HepG2 (cell line): ENCODE results near the gene FAM169A. TPM values are rescaled to one million over a fixed set of nuclear protein-coding genes. Genes with fewer than 3 reads are reported as not detected.
A peak's percentile ranks its signal among the peaks of the same experiment; 100 is the strongest.

ENCODE experiments used
- ARHGAP35 ChIP-seq: sonication (generic); formaldehyde crosslinking; IDR thresholded peaks from 2 replicates; pipeline ENCODE4 v1.9.0; 2022; ENCODE audit warnings: mild to moderate bottlenecking, inconsistent platforms, moderate library complexity, missing genetic modification reagents, borderline replicate concordance
- CREBL2 ChIP-seq: sonication (generic); formaldehyde crosslinking; IDR thresholded peaks from 2 replicates; pipeline ENCODE4 v1.8.1; 2023; ENCODE audit warnings: missing genetic modification reagents, mild to moderate bottlenecking, borderline replicate concordance
- EED ChIP-seq: sonication (generic); formaldehyde crosslinking; IDR thresholded peaks from 2 replicates; pipeline ENCODE4 v1.5.0; 2020; ENCODE audit warnings: mild to moderate bottlenecking, missing genetic modification reagents
- FOXK2 ChIP-seq: fragments of 450-650 bp; IDR thresholded peaks from 2 replicates; pipeline ENCODE4 v1.6.1; 2016
- HOXA9 ChIP-seq: sonication (generic); formaldehyde crosslinking; IDR thresholded peaks from 2 replicates; pipeline ENCODE4 v1.8.1; 2022; ENCODE audit warnings: missing genetic modification reagents, mild to moderate bottlenecking, moderate library complexity, borderline replicate concordance
- HOXD1 ChIP-seq: sonication (generic); formaldehyde crosslinking; IDR thresholded peaks from 2 replicates; pipeline ENCODE4 v1.5.0; 2020; ENCODE audit warnings: missing genetic modification reagents
- JARID2 ChIP-seq: sonication (generic); formaldehyde crosslinking; IDR thresholded peaks from 2 replicates; pipeline ENCODE4 v1.8.1; 2023; ENCODE audit warnings: missing genetic modification reagents, inconsistent platforms; ENCODE audit not compliant: insufficient replicate concordance
- KAT2B ChIP-seq: fragments of 150-350 bp; IDR thresholded peaks from 2 replicates; pipeline ENCODE4 v1.6.1; 2014; ENCODE audit warnings: low read depth, low read length, borderline replicate concordance
- KDM2A ChIP-seq: sonication (generic); formaldehyde crosslinking; IDR thresholded peaks from 2 replicates; pipeline ENCODE4 v1.4.0; 2020; ENCODE audit warnings: low read depth, missing genetic modification reagents, borderline replicate concordance
- KDM5B ChIP-seq: sonication (generic); formaldehyde crosslinking; IDR thresholded peaks from 2 replicates; pipeline ENCODE4 v1.4.0; 2020; ENCODE audit warnings: missing genetic modification reagents, mild to moderate bottlenecking, borderline replicate concordance
- MXD4 ChIP-seq: IDR thresholded peaks from 2 replicates; pipeline ENCODE4 v1.6.1; 2016; ENCODE audit warnings: mild to moderate bottlenecking, missing biosample characterization, missing genetic modification reagents
- NONO ChIP-seq, 2 experiments: fragments of 450-650 bp in 1 of 2; sonication (generic) in 1 of 2; formaldehyde crosslinking in 1 of 2; IDR thresholded peaks in 1 of 2; conservative IDR thresholded peaks in 1 of 2; 2 replicates each; pipeline versions ENCODE4 v1.6.1 to v1.8.0; 2017 to 2022; ENCODE audit warnings: mild to moderate bottlenecking in 1 of 2, missing genetic modification reagents in 1 of 2, moderate library complexity in 1 of 2
- REL ChIP-seq: sonication (generic); formaldehyde crosslinking; conservative IDR thresholded peaks from 2 replicates; pipeline ENCODE4 v1.8.0; 2022; ENCODE audit warnings: mild to moderate bottlenecking, missing genetic modification reagents, moderate library complexity
- ZKSCAN1 ChIP-seq: fragments of 150-350 bp; IDR thresholded peaks from 2 replicates; pipeline ENCODE4 v1.6.1; 2014; ENCODE audit warnings: low read length
- ZMAT3 ChIP-seq: sonication (generic); formaldehyde crosslinking; conservative IDR thresholded peaks from 2 replicates; pipeline ENCODE4 v1.7.0; 2021; ENCODE audit warnings: missing genetic modification reagents
- ZNF12 ChIP-seq: sonication (generic); formaldehyde crosslinking; IDR thresholded peaks from 2 replicates; pipeline ENCODE4 v1.5.0; 2020; ENCODE audit warnings: missing genetic modification reagents
- ZNF17 ChIP-seq: sonication (generic); formaldehyde crosslinking; IDR thresholded peaks from 2 replicates; pipeline ENCODE4 v1.5.0; 2020; ENCODE audit warnings: mild to moderate bottlenecking, missing genetic modification reagents
- ZNF234 ChIP-seq: sonication (generic); formaldehyde crosslinking; conservative IDR thresholded peaks from 2 replicates; pipeline ENCODE4 v1.5.1; 2020; ENCODE audit warnings: mild to moderate bottlenecking, missing genetic modification reagents
- ZNF337 ChIP-seq: sonication (generic); formaldehyde crosslinking; IDR thresholded peaks from 2 replicates; pipeline ENCODE4 v1.5.1; 2020; ENCODE audit warnings: missing genetic modification reagents, low read depth, mild to moderate bottlenecking, borderline replicate concordance
- ZNF382 ChIP-seq: sonication (generic); formaldehyde crosslinking; IDR thresholded peaks from 2 replicates; pipeline ENCODE4 v1.5.0; 2020; ENCODE audit warnings: missing genetic modification reagents, mild to moderate bottlenecking, borderline replicate concordance
- ZNF841 ChIP-seq: sonication (generic); formaldehyde crosslinking; IDR thresholded peaks from 2 replicates; pipeline ENCODE4 v1.8.1; 2023; ENCODE audit warnings: missing genetic modification reagents, borderline replicate concordance
- polyA plus RNA-seq, 8 experiments: library from polyadenylated mRNA; depleted of rRNA in 3 of 8; stranded (reverse) in 7 of 8; unstranded in 1 of 8; fragments of >200 nt; fragmentation: Illumina TruSeq in 4 of 8; extraction: Trizol in 4 of 8; gene quantifications; 2 replicates each; pipeline versions ENCODE4 v1.2.1 to v1.2.3, GENCODE V29; 2011 to 2016; ENCODE audit warnings: low read depth in 4 of 8, missing spikeins in 1 of 8, mixed read lengths in 1 of 8; ENCODE audit not compliant: insufficient read depth in 1 of 8
- total RNA-seq, 5 experiments: library from RNA; depleted of rRNA; stranded (reverse); fragments of >200 nt; fragmentation: Illumina TruSeq; extraction: Trizol; gene quantifications; 2 replicates each; pipeline ENCODE4 v1.2.3, GENCODE V29; 2016; ENCODE audit warnings: low read depth in 1 of 5
- TF ChIP-seq, protein P1 (sequence below): sonication (generic); formaldehyde crosslinking; IDR thresholded peaks from 2 replicates; pipeline ENCODE4 v1.9.0; 2021; ENCODE audit warnings: missing genetic modification reagents, mild to moderate bottlenecking, borderline replicate concordance
- TF ChIP-seq, protein P2 (sequence below): sonication (generic); formaldehyde crosslinking; IDR thresholded peaks from 2 replicates; pipeline ENCODE4 v1.9.0; 2021; ENCODE audit warnings: missing genetic modification reagents, mild to moderate bottlenecking, borderline replicate concordance
- TF ChIP-seq, protein P3 (sequence below): sonication (generic); formaldehyde crosslinking; IDR thresholded peaks from 2 replicates; pipeline ENCODE4 v1.5.0; 2020; ENCODE audit warnings: mild to moderate bottlenecking, missing genetic modification reagents
- TF ChIP-seq, protein P4 (sequence below): sonication (generic); formaldehyde crosslinking; IDR thresholded peaks from 2 replicates; pipeline ENCODE4 v1.8.0; 2022; ENCODE audit warnings: missing genetic modification reagents, mild to moderate bottlenecking, inconsistent platforms, borderline replicate concordance

The FAM169A gene
- total and polyA plus RNA-seq, 2 of the 13 experiments (the other 11 are each of a cell fraction or from before 2014, with no cell fraction given): 21.1 to 110 TPM

DNA sequence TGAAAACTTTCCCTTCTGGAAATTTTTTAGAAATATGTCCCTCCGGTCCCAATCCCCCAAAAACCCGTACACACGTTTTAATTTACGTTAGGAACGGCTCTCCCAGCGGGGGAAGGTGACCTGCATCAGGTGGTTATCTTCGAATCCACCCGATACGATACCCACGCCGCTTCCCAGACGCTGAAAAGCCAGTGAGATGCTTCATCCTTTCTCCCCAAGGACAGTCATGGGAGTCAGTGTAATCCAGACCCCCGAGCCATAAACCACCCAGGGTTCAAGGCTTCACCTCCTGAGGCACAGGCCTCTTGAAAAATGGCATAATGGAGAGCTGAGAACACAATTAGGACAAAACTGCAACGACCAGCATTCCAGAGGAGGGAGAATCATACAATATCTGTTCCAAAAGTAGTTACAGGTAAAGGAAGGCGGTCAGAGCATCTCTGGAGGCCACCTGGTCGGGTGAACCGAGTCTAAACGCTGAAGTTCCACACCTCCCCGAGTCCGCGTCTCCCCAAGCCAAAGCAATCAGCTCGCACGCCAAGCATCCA is 857 bp downstream of the FAM169A start (continued):
- TF ChIP-seq ZNF337 (CRISPR knock-in tag) (no peak), ZNF17 (CRISPR knock-in tag) (no peak), MXD4 (CRISPR knock-in tag) (no peak), ZKSCAN1 (no peak), KDM2A (CRISPR knock-in tag) (0 out of 2 replicates have a peak, but pooled peaks have one; percentile 49), CREBL2 (CRISPR knock-in tag) (no peak), ZNF382 (no peak), JARID2 (no peak), ARHGAP35 (CRISPR knock-in tag) (no peak), ZNF12 (CRISPR knock-in tag) (no peak), ZMAT3 (CRISPR knock-in tag) (no peak), HOXD1 (CRISPR knock-in tag) (no peak), FOXK2 (no peak), NONO (IDR thresholded peaks at IDR 0.05) (no peak), NONO (CRISPR knock-in tag; conservative IDR thresholded peaks at IDR 0.05) (0 out of 2 replicates have a peak, but pooled peaks have one; percentile 17), KAT2B (no peak), KDM5B (CRISPR knock-in tag) (no peak), ZNF234 (CRISPR knock-in tag) (no peak), REL (no peak), EED (no peak), ZNF841 (CRISPR knock-in tag) (no peak), HOXA9 (CRISPR knock-in tag) (no peak)
- TF ChIP-seq, protein P1, sequence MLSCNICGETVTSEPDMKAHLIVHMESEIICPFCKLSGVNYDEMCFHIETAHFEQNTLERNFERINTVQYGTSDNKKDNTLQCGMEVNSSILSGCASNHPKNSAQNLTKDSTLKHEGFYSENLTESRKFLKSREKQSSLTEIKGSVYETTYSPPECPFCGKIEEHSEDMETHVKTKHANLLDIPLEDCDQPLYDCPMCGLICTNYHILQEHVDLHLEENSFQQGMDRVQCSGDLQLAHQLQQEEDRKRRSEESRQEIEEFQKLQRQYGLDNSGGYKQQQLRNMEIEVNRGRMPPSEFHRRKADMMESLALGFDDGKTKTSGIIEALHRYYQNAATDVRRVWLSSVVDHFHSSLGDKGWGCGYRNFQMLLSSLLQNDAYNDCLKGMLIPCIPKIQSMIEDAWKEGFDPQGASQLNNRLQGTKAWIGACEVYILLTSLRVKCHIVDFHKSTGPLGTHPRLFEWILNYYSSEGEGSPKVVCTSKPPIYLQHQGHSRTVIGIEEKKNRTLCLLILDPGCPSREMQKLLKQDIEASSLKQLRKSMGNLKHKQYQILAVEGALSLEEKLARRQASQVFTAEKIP: no peak
- TF ChIP-seq, protein P2, sequence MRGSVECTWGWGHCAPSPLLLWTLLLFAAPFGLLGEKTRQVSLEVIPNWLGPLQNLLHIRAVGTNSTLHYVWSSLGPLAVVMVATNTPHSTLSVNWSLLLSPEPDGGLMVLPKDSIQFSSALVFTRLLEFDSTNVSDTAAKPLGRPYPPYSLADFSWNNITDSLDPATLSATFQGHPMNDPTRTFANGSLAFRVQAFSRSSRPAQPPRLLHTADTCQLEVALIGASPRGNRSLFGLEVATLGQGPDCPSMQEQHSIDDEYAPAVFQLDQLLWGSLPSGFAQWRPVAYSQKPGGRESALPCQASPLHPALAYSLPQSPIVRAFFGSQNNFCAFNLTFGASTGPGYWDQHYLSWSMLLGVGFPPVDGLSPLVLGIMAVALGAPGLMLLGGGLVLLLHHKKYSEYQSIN: no peak
- TF ChIP-seq, protein P3, sequence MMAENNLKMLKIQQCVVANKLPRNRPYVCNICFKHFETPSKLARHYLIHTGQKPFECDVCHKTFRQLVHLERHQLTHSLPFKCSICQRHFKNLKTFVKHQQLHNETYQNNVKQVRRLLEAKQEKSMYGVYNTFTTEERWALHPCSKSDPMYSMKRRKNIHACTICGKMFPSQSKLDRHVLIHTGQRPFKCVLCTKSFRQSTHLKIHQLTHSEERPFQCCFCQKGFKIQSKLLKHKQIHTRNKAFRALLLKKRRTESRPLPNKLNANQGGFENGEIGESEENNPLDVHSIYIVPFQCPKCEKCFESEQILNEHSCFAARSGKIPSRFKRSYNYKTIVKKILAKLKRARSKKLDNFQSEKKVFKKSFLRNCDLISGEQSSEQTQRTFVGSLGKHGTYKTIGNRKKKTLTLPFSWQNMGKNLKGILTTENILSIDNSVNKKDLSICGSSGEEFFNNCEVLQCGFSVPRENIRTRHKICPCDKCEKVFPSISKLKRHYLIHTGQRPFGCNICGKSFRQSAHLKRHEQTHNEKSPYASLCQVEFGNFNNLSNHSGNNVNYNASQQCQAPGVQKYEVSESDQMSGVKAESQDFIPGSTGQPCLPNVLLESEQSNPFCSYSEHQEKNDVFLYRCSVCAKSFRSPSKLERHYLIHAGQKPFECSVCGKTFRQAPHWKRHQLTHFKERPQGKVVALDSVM (CRISPR knock-in tag): no peak
- TF ChIP-seq, protein P4, sequence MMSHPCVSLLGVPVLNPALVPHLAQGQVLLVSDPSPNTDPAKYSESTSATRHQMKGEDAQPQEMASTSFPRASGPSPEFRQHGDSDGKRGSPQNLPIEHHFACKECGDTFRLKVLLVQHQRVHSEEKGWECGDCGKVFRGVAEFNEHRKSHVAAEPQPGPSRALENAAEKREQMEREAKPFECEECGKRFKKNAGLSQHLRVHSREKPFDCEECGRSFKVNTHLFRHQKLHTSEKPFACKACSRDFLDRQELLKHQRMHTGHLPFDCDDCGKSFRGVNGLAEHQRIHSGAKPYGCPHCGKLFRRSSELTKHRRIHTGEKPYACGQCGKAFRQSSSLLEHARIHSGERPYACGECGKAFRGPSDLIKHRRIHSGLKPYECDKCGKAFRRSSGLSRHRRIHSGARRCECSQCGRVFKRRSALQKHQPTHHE: no peak
